Activated CD4-positive, CD25-positive, alpha-beta regulatory T cell treated with anti-CD3 and anti-CD28 coated beads, Interleukin-2, amount 50 U/mL, for 72 hours (primary cell): ENCODE measurements around the gene KIAA0825.

Source experiments
- DNase-seq: peaks from one replicate; pipeline ENCODE4 v3.0.0; 2021

The KIAA0825 gene

DNA sequence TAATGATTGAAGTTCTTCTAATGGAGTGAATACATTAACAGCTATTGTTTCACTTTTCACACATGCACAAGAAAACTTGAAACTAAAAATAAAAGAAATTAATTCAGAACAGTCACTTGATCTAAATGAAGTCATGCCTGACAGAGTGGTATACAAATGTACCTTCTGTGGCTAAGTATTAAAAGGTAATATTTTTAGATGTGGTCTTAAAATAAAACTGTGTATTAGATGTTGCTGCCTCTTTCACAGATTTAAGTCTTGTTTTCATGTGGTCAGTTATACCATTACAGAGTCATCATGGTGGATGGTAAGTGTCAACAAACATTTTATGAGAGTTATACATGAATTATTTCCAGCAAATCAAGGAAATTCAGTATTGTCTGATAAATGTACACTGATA is 47.0 kb downstream of the KIAA0825 start:
- DNase-seq, result no peak

DNA sequence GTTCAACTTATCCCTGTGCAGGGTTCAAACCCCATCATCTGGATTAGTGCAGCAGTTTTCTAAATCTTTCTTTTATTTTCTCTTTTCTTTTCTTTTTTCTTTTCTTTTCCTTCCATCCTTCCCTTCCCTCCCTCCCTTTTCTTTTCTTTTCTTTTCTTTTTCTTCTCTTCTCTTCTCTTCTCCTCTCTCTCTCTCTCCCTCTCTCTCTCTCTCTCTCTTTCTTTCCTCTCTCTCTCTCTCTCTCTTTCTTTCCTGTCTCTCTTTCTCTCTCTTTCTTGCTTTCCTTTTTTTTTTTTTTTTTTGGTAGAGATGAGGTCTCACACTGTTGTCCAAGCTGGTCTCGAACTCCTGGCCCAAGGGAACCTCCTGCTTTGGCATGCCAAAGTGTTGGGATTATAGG is 53.6 kb downstream of the KIAA0825 start:
- no peak for DNase-seq

DNA sequence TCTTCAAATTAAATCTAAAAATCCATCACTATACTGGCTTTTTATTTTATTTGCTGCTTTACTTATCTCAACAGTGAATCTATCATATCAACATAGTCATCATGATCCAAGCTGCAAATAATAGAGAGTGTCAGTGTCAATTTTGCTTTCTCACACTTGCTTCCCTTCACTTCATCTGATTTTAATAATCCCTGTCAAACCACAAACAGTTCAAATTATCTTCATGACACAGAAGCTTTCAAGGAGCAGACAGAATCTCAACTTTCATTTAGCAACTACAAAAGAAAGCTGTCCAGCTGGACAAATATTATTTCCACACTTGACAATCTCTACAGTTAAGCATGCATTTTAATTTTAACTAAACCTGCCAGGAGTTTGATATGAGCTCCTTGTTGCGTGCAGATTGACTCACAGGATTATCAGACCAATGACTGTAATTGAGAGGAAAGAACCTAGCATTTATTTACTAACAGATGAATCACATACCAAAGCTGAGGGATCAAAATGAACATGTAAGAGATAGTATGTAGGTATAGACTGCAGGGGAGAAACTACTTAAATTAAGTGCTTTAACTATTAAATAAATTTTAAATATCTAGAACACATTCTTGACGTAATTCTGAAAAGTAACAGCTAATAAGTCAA is 56.0 kb downstream of the KIAA0825 start:
- no peak for DNase-seq

DNA sequence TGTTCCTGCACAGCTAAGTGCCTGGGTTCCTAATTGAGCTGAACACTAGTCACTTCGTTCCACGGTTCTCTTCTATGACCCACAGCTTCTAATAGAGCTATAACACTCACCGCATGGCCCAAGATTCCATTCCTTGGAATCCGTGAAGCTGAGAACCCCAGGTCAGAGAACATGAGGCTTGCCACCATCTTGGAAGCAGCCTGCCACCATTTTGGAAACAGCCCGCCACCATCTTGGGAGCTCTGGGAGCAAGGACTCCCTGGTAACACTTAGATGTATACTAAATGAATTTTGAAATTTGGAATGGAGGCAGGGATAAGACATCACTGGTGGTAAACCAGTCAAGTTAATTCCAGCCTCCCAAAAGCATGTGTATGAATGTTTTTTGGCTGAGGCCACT is 60.4 kb downstream of the KIAA0825 start:
- DNase-seq, result no peak

DNA sequence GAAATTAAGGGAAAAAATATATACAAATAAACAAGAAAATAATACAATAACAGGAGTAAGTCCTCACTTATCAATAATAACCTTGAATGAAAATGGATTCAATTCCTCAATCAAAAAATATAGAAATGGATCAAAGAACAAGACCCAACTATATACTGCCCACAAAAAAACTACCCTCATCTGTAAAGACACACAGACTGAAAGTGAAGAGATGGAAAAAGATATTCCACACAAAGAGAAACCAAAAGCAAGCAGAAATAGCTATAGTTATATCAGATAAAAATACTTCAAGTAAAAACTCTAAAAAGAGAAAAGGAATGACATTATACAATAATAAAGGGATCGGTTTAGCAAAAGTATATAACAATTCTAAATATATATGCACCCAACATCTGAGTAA is 66.5 kb downstream of the KIAA0825 start:
- no peak for DNase-seq

DNA sequence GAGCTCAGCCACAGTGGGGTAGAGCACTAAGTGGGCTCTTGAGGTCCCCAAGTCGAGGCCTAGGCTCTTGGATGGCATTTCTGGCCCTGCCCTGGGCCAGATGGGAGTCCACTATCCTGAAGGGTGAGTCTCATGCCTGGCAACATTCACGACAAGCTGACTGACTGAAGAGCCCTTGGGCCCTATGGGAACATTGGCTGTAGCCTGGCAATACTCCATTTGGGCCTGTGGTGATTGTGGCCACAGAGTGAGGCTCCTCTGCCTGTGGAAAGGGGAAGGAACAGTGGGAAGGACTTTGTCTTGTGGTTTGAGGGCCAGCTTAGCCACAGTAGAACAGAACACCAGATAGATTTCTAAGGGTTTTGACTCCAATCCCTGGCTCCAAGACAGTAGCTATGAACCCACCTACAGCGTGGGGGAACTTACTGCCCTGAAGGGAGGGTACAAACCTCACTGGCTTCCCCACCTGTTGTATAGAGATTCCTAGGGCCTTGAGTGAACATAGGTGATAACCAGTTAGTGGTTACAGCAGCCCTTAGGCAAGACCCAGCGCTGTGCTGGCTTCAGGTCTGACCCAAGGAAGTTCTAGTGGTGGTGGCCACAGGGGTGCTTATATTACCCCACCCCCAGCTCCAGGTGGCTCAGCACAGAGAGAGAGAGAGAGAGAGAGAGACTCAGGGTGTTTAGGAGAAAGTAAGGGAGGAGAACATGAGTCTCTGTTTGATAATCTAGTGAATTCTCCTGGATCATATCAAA is 72.4 kb downstream of the KIAA0825 start:
- no peak for DNase-seq

DNA sequence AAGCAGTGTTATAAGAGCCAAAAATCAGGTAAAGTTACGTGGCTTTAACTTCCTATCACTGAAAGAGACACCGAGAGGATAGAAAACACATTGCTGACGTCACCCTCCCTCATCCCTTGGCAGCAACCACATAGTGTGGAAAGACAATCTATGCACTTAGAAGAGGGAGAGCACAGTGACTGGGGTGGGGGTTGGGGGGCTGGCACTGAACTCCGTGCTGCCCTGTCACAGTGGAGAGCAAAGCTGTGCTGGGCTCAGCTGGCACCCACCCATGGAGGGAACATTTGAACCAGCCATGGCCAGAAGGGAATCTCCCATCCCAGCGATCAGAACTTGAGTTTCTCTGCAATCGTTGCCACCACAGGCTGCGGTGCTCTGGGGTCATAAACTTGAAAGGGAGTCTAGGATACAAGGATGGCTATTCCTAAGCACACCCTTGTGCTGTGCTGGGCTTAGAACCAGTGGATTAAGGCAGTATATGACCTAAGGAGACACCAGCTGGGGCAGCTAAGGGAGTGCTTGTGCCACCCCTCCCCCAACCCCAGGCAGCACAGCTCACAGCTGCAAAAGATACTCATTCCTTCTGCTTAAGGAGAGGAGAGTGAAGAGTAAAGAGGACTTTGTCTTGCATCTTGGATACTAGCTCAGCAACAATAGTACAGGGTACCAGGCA is 73.4 kb downstream of the KIAA0825 start:
- DNase-seq, result no peak

DNA sequence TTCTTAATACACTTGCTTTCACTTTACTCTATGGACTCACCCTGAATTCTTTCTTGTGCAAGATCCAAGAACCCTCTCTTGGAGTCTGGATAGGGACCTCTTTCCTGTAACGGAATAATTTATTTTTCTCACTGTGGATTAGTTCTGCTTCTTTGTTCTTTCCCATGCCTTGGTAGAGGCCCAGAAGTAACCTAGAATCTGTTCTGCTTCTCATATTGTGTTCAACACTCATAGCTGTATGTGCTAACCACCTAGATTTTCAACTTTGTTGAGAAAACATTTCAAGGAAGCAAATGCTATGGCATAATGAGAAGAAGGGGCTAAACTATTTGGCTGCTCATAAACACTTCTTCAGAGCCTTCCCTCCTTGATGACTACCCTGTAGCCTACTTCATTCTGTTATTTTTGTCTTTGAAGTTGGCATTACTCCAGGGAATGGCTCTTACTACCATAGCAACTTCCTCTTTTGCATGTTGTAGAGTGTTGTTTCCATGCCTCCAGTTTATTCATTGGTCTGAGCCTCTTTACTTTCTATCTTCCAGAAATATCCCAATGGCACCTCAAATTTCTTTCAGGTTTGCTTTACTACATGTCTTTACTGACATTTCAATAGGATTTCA is 74.3 kb downstream of the KIAA0825 start:
- DNase-seq, result no peak

DNA sequence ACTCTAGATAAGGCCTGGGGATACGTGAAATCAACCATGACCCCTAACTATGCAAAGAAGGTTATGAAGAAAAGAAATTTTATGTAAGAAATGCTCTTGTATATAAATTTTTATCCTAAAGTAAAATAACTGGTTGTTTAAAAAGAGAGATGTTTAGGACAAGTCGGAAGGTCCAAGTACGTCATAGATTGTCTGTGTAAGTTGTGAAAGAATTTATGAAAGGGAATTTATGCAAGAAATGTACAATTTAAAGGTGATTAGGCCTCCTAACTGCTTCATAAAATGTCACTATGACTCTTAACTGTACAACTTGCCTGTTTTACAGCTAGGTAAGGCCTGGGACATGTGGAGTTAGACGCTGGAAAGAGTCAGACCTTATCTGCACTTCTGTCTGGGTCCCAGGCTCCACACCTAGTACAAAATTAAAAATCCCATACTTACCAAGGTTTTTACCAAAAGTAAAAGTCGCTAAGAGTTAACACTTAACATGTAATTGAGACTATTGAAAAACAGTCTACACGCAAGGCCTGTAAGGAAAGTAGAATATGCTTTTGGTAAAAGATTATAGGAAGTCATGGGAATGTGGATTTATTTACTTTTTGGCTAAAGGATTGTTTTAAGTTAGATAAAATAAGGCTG is 77.4 kb downstream of the KIAA0825 start:
- DNase-seq, result no peak

DNA sequence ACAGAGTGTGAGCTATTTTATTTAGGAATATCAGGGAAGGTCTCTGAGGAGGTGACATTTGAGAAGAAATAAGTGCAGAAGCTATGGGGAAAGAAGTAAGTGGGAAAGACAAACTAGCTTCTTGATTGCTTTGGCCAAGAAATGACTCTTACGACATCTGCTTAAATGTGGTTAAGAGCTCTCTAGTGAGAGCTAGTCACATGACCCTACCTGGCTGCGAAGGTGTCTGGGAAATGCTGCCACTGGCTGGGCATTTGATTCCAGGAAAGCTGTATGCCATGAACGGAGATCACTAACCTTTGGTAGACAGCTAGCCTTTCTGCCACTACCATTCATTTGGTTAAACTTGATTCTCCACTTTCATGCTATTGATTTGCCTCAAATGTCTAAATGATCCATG is 80.1 kb downstream of the KIAA0825 start:
- no peak for DNase-seq

DNA sequence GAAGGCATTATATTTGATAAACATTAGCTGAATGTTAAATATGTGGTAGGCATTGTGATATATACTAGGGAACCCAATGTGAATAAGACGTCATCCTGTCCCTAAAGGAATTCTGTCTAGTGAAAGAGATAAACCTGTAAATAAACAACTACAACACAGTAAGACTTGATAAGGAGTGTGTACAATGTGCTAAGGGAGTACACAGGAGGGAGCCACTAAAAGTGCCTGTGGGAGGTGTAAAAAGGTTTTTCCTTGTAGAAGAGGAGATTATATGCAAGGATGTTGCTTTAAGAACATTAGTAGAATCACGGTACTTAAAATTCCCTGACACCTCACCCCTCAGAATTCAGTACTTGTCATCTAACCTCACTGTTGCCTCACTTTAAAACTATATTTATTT is 91.7 kb downstream of the KIAA0825 start:
- DNase-seq, result no peak

DNA sequence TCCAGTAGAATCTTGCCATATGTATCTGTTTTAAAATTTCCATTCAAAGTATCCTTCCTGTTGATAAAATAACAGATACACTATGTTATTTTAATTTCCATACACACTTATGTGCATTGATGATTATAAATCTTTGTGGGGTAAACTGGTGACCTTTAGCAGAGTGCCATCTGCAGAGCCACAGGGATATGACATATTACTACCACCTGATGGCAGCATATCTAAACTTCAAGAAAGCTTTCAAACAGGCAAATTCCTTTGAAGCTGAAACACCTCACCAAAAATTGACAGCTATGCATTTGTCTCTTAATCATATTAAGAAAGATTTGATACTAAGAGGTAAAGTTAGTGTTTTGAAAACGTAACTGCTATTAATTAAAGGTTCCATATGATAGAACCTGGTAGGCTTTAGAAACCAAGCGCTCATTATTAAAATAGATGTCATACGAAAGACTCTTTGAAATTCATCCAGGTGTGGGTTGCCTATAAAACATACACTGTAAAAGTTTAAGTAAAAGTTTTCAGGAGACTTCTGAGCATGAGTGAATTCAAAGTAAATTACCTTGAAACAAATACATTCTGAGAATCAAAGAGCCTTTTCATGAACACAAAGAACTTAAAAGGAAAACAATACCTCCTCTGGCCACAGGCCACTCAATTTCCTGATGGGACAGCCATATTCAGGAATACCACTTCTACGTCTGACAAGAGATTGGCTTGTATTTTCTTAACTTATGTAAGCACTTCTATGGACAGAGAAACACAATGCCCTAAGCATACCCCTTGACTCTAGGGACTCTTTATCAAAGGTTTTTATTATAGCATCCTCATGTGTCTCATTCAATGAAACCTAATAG is 93.3 kb downstream of the KIAA0825 start:
- DNase-seq, result no peak

DNA sequence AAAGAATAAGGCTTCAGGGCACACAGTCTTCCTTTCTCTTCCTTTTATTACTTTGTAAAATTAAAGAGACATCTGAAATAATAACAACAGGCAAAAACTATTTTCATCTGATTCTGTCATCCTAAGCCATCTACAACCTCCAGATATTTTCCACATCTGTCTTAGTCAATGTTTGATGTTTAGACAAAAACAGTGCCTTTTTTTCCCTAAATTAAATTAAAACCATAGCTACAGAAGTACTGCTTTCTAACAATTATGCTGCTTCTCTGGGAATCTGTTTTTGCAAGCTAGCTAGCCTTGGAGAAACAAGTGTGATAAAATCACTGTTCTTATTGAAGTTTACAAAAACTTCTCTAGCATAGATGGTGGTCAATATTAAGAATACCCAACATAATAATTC is 95.4 kb downstream of the KIAA0825 start:
- DNase-seq, result no peak

DNA sequence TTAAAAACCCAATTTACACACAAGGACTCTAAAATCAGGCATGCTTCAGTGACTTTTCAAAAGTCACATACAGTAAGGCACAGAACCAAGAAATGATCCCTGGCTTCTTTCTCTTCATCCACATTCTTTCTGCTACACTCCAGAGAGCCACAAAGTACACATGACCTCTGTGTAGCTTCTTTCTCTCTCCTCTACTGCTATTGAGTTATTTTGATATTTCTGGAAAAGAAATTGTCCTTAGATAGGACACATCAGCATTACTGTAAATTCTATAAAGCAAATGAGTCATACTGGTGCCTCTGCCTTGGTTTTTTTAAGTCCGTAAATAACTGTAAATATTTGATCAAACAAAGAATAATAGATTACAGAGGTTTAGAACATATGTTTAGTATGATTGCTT is 96.3 kb downstream of the KIAA0825 start:
- DNase-seq, result no peak

DNA sequence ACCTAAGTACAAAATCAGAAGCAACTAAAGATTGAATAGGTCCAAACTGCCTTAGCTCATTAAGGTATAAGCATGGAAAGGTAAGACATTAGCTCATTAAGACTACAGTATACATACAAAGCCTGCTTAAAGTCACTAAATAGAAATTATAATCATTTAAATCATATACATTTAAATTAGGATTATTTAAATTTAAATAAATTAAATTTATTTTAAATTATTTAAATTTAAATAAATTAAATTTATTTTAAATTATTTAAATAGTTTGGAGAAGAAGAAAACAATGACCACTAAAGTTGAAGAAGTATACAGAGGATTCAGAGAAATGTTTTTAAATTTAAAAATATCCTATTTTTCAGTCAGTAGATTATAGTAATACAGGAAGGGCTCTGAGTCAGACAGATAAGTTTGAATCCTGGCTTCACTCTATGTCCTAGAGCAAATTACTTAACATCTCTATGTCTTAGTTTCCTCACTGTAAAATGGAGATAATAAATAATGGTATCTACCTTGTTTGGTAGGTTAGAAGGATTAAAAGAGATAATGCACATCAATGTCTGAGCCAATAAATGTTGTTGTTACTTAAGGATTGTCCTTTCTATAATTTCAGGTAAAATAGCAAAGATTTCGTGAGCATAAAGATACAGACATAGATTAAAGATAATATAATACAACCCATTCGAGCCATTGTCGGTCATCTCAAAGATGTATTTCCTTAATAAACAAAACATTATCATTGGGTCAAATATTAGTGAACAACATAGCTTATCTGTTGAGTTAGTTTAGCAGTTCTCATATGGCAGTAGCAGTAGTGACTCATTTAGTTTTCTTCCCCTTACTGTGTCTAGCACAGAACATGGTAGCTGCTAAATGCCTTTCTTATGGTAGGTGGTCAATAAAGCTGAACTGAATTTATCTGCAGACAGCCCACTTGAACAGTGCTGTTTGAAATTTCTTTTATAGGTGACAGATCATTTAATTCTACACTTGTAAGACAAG is 100.6 kb downstream of the KIAA0825 start:
- DNase-seq, result no peak

DNA sequence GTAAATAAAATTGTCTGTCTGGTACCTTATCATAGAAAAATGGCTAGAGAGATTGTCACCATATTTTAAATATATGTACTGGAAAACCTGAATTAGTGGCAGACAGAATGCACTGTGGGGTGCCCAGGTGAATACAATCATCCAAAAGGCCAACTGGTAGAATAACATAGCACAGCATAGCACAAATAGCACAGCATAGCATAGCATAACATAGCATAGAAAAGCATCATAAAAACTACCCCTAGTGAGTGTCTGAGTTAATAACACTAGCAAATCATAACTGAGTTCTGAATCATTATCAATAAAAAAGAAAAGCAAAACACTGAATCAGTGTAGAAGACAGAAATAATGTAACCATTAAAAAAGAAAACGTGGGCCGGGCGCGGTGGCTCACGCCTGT is 102.3 kb downstream of the KIAA0825 start:
- no peak for DNase-seq

DNA sequence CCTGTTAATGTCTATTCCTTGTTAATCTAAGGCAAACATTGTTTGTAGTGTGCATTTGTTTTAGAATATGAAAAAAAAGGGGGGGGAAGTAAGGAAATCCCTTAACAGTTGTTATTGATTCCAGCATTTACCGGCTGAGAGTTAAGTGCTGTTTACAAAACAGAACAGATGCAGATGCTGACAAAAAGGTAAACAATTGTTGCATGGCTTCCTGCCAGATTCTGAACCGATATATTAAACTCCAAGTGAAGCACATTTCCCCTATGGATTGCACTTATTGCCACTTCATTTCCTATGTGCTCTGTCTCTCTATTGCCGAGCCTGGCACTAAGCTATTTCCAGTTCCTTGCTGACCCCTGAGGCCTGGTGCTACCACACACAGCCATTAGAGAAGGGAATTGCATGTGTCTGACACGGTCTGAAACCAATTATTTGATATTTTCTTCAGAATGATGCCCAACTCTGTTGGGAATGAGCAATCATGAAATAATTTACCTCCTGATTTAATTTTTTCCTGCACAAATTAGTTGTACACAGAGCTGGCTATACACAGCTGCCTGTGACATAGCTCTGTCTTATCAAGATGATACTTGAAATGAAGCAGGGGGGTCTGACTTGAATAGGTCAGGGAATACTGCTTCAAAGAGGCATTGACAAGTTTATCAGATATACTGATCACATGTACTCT is 109.8 kb downstream of the KIAA0825 start:
- DNase-seq, result no peak

DNA sequence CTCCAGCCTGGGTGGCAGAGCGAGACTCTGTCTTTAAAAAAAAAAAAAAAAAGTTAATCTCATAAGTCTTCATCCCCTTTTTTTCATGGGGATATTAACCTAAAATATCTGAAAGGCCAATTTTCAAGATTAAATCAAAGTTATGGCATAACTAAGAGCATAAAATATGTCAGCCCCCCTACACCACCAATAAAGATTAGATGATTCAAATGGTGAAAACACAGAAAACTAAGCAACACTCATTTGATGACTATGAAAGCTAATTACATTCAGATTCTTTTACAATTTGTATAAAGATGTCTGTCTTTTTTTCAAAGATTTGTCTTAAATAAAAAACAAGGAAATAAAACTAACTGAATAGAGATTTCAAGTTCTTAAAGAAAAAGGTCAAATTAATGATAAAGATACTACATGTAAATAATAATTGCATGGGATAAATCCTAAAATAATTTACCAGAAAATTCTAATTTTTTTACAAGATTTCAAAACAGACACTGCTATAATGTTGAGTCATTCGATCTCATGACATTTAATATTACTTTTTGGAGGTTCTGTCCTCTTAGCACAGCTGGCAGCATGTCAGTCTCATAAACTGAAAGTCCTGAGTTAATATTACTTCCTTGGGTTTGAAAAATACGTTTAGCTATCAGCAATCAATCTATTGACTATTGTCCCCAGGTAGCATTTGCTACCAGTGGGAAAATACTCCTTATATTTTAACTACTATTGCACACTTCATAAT is 112.9 kb downstream of the KIAA0825 start:
- no peak for DNase-seq

DNA sequence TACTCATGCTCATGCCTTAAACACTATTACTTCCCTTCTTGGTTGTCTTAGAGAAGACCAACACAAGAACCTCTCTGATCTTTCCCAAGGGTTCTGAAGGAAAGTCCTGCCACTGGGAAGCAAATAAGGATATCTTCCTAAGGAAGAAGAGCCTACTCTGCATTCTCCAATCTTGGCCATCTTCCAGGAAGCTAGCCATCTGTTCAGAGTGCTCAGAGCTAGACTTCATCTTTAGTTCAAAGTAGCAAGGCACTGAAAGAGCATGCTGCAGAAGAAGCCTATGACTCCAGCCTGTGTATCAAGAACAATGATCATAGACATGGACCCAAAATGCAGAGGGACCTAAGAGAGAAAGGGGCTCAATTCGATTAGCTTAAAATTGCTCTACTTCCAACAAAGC is 114.7 kb downstream of the KIAA0825 start:
- DNase-seq, result no peak

DNA sequence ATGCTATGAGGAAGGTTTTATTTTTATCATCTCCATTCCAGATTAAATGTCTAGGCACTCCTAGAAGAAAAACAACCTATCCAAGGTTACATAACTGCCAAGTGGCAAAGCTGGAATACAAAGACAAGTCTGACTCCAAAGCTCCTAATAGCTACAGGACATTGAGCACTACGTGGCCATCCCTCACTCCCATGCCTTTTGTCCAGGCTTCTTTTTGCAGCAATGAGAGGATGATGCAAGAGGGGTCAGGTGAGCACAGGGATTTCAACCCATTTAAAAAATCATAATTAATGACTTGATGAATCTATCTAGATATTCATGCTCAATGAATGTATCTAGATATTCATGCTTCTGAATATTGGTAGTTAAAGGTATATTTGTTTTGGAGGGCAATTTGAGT is 117.0 kb downstream of the KIAA0825 start:
- no peak for DNase-seq
